K562 (cell line): ENCODE results near the gene PCCA. TPM values are rescaled to one million over a fixed set of nuclear protein-coding genes. Genes with fewer than 3 reads are reported as not detected.

Experiments used
- ATAC-seq: fragments of 200-7000 bp; cut with Tn5 transposase; 3 replicates; pipeline ENCODE4 v1.9.1; 2020; ENCODE audit warnings: moderate library complexity
- BruUV-seq: library from RNA; stranded (reverse); fragments of 400-500 nt; replicated peaks from 2 replicates; lab custom pipeline; 2021; lab: Mats Ljungman, UMichigan
- CTCF ChIA-PET: fragments of 300-600 bp; formaldehyde crosslinking; extraction: SDS; loops from one replicate; lab custom pipeline; 2021; ENCODE audit warnings: low intra/inter-chr PET ratio; lab: Yijun Ruan, JAX
- POLR2A ChIA-PET: fragments of 300-600, 350-650 bp; sonication (Branson Sonifier 250); formaldehyde crosslinking; extraction: SDS; loops from one replicate; lab custom pipeline; 2021; ENCODE audit warnings: antibody characterized with exemption, inconsistent platforms; lab: Yijun Ruan, JAX
- DNase-seq, 4 experiments: peaks; one replicate each; pipeline versions ENCODE4 v3.0.0 to v3.0.0-alpha.2; 2011 to 2018; ENCODE audit warnings: low spot score in 3 of 4, mixed read lengths in 3 of 4; ENCODE audit errors: extremely low read depth in 1 of 4
- FAIRE-seq: peaks from 2 replicates; lab custom pipeline; 2011; peaks lifted over from hg19 to GRCh38; lab: Jason Lieb, UNC
- H2AFZ ChIP-seq: 2 replicates; pipeline ENCODE4 v1.6.0; 2011; ENCODE audit warnings: low read depth, low read length, control low read depth, inconsistent platforms
- H3K27ac ChIP-seq: fragments of 200-600 bp; 3 replicates; pipeline ENCODE4 v1.8.0; 2011; ENCODE audit warnings: low read depth, mild to moderate bottlenecking, control low read depth, inconsistent platforms, low read length, moderate library complexity, mixed read lengths; ENCODE audit errors: extremely low read depth
- H3K27me3 ChIP-seq, 2 experiments: fragments of 300-600 bp in 1 of 2; 2 replicates in 1 of 2; 3 replicates in 1 of 2; pipeline versions ENCODE4 v1.6.0 to v1.8.0; 2011; ENCODE audit warnings: inconsistent platforms in 2 of 2, low read length in 2 of 2, mild to moderate bottlenecking in 1 of 2, mixed read lengths in 1 of 2, moderate library complexity in 1 of 2; ENCODE audit not compliant: control insufficient read depth in 2 of 2, insufficient read depth in 2 of 2
- H3K36me3 ChIP-seq: fragments of 300-600 bp; 3 replicates; pipeline ENCODE4 v1.8.0; 2011; ENCODE audit warnings: mild to moderate bottlenecking, low read length, inconsistent platforms; ENCODE audit not compliant: control insufficient read depth, insufficient read depth
- H3K4me1 ChIP-seq, 2 experiments: fragments of 200-600 bp in 1 of 2; replicated peaks in 1 of 2; 2 replicates in 1 of 2; 3 replicates in 1 of 2; pipeline versions ENCODE4 v1.5.1 to v1.8.0; 2011; ENCODE audit warnings: inconsistent platforms in 2 of 2, low read length in 2 of 2, mild to moderate bottlenecking in 1 of 2, mixed read lengths in 1 of 2, moderate library complexity in 1 of 2; ENCODE audit not compliant: control insufficient read depth in 2 of 2, insufficient read depth in 2 of 2
- H3K4me2 ChIP-seq: 2 replicates; pipeline ENCODE4 v1.6.1; 2011; ENCODE audit warnings: low read length, control low read depth, inconsistent platforms, mixed read lengths; ENCODE audit not compliant: insufficient read depth
- H3K4me3 ChIP-seq: fragments of 200-600 bp; sonication (generic), shearing (Covaris generic); 2 replicates; pipeline ENCODE4 v1.5.1; 2016; ENCODE audit warnings: control low read depth, inconsistent platforms
- H3K79me2 ChIP-seq: fragments of 200-600 bp; 3 replicates; pipeline ENCODE4 v1.8.0; 2011; ENCODE audit warnings: low read length, inconsistent platforms; ENCODE audit not compliant: control insufficient read depth, insufficient read depth
- H3K9ac ChIP-seq, 2 experiments: 2 replicates each; pipeline versions ENCODE4 v1.6.0 to v1.6.1; 2011; ENCODE audit warnings: low read depth in 2 of 2, low read length in 2 of 2, control low read depth in 1 of 2, inconsistent platforms in 1 of 2, mild to moderate bottlenecking in 1 of 2, mixed read lengths in 1 of 2; ENCODE audit not compliant: insufficient read depth in 1 of 2
- H3K9me1 ChIP-seq: one replicate; pipeline ENCODE4 v1.6.0; 2011; ENCODE audit warnings: inconsistent platforms, mild to moderate bottlenecking, low read length, moderate library complexity; ENCODE audit not compliant: control insufficient read depth, insufficient read depth
- H3K9me3 ChIP-seq: replicated peaks from 2 replicates; pipeline ENCODE4 v1.5.1; 2011; ENCODE audit warnings: low read depth, low read length, inconsistent platforms; ENCODE audit not compliant: control insufficient read depth, insufficient read depth
- H4K20me1 ChIP-seq: replicated peaks from 2 replicates; pipeline ENCODE4 v1.6.1; 2011; ENCODE audit warnings: low read length, inconsistent platforms, mixed read lengths; ENCODE audit not compliant: control insufficient read depth, insufficient read depth
- ELF4 ChIP-seq: fragments of 450-650 bp; formaldehyde crosslinking; IDR thresholded peaks from 2 replicates; pipeline ENCODE4 v1.4.0; 2022; ENCODE audit warnings: missing genetic modification characterization
- FOXA3 ChIP-seq, 2 experiments: fragments of 450-650 bp in 1 of 2; sonication (generic) in 1 of 2; formaldehyde crosslinking; IDR thresholded peaks in 1 of 2; conservative IDR thresholded peaks in 1 of 2; 2 replicates each; pipeline versions ENCODE4 v1.4.0 to v1.8.0; 2020 to 2022; ENCODE audit warnings: mild to moderate bottlenecking in 2 of 2, missing genetic modification reagents in 1 of 2
- GATAD2B ChIP-seq: fragments of 450-650 bp; IDR thresholded peaks from 2 replicates; pipeline ENCODE4 v1.6.1; 2017; ENCODE audit warnings: mild to moderate bottlenecking, borderline replicate concordance
- MED1 ChIP-seq: sonication (generic); formaldehyde crosslinking; IDR thresholded peaks from 2 replicates; pipeline ENCODE4 v1.8.1; 2023; ENCODE audit warnings: missing genetic modification reagents, borderline replicate concordance
- NR1H2 ChIP-seq: sonication (generic); formaldehyde crosslinking; IDR thresholded peaks from 2 replicates; pipeline ENCODE4 v1.4.0; 2020; ENCODE audit warnings: mild to moderate bottlenecking, missing genetic modification reagents
- PREB ChIP-seq: sonication (generic); formaldehyde crosslinking; IDR thresholded peaks from 2 replicates; pipeline ENCODE4 v1.8.1; 2023; ENCODE audit warnings: mild to moderate bottlenecking, missing genetic modification reagents
- SMARCB1 ChIP-seq: IDR thresholded peaks from 2 replicates; pipeline ENCODE4 v1.6.1; 2011; ENCODE audit warnings: improper control_type of control experiment, low read depth; ENCODE audit not compliant: insufficient read length
- SREBF2 ChIP-seq: sonication (generic); formaldehyde crosslinking; IDR thresholded peaks from 2 replicates; pipeline ENCODE4 v1.4.0; 2020; ENCODE audit warnings: mild to moderate bottlenecking, missing genetic modification reagents
- SUPT5H ChIP-seq: fragments of 450-650 bp; IDR thresholded peaks from 2 replicates; pipeline ENCODE4 v1.6.1; 2016
- WGBS: fragments of 100-300 bp; shearing (Covaris generic); methylation state at CpG from one replicate; pipeline ENCODE4 v1.1.6; 2016; ENCODE audit warnings: low coverage, mixed read lengths; ENCODE audit not compliant: insufficient coverage; ENCODE audit errors: missing lambda C conversion rate; 5-methylcytosine and 5-hydroxymethylcytosine counted together
- in situ Hi-C: fragments of 300-500 bp; cut with MboI; formaldehyde crosslinking; loops from 4 replicates; pipeline ENCODE4 v1.15.0; 2018; ENCODE audit warnings: inconsistent platforms, mixed read lengths
- intact Hi-C: fragments of 100-400 bp; cut with micrococcal nuclease; formaldehyde crosslinking; loops from 2 replicates; pipeline ENCODE4 v1.14.2; 2022
- polyA plus RNA-seq, 8 experiments: library from polyadenylated mRNA; depleted of rRNA in 4 of 8; stranded (reverse) in 5 of 8; unstranded in 3 of 8; fragments of >200 nt; fragmentation: Nextera tagmentation in 2 of 8; fragmentation: Illumina TruSeq in 1 of 8; extraction: Ambion mirVana in 2 of 8; extraction: Trizol in 1 of 8; gene quantifications; 2 replicates each; pipeline versions ENCODE4 v1.2.1 to v1.2.3, GENCODE V29; 2011 to 2014; ENCODE audit warnings: inconsistent platforms in 1 of 8, missing spikeins in 1 of 8
- total RNA-seq, 7 experiments: library from RNA; depleted of rRNA in 6 of 7; stranded (reverse); fragments of >200 nt in 6 of 7; fragmentation: Illumina TruSeq in 2 of 7; extraction: Trizol in 2 of 7; gene quantifications; 2 replicates each; pipeline versions ENCODE4 v1.2.1 to v1.2.3, GENCODE V29; 2011 to 2021; ENCODE audit warnings: low replicate concordance in 1 of 7

The PCCA gene
- total and polyA plus RNA-seq, 9 of the 15 experiments (the other 6 are each of a cell fraction or from before 2014, with no cell fraction given), result 5.2 to 14.1 (median 9.7) TPM

GRCh38 chr13:100291624-100292023, 202.7 kb downstream of the PCCA start:
- Histone ChIP-seq H3K36me3 (no peaks in the 10 kb centered on the region), H3K4me1 (no peaks in the 10 kb centered on the region; a peak in 1 of 5 replicates), H3K9me1 (no peaks in the 10 kb centered on the region), H3K9me3 (no peaks in the 10 kb centered on the region), H3K4me3 (no peak overlapping the region), H4K20me1 (no peaks in the 10 kb centered on the region), H2AFZ (no peak overlapping the region), H3K79me2 (no peaks in the 10 kb centered on the region), H3K27me3 (no peaks in the 10 kb centered on the region), H3K4me2 (no peak overlapping the region), H3K9ac (no peak overlapping the region), H3K27ac (no peak overlapping the region)
- WGBS, result 20% methylated on average over 2 of the region's 2 CpGs
- ChIA-PET CTCF (no interaction called here), POLR2A (no interaction called here)
- ATAC-seq, result no peak
- no TSS peak for BruUV-seq
- no peak for TF ChIP-seq SREBF2
- no peak for TF ChIP-seq SMARCB1
- TF ChIP-seq PREB, result no peak
- TF ChIP-seq SUPT5H, result no peak
- TF ChIP-seq MED1, result no peak
- TF ChIP-seq NR1H2 (CRISPR knock-in tag), result no peak
- no peak for TF ChIP-seq GATAD2B
- no peak for TF ChIP-seq FOXA3 (CRISPR knock-in tag; conservative IDR thresholded peaks at IDR 0.05 in 1 of 2, IDR thresholded peaks at IDR 0.05 in 1 of 2)
- no peak for TF ChIP-seq ELF4 (CRISPR knock-in tag)
- in situ Hi-C loops (no loop called here), intact Hi-C loops (no loop called here)
- FAIRE-seq, result no peak
- DNase-seq, result no peak
